NCI-H2029 (cell line): ENCODE measurements around the gene MPDZ.
A peak's percentile ranks its signal among the peaks of the same experiment; 100 is the strongest.

Experiments
- DNase-seq: peaks from one replicate; lab custom pipeline; 2025; lab: John Stamatoyannopoulos, UW

The MPDZ gene, protein sequence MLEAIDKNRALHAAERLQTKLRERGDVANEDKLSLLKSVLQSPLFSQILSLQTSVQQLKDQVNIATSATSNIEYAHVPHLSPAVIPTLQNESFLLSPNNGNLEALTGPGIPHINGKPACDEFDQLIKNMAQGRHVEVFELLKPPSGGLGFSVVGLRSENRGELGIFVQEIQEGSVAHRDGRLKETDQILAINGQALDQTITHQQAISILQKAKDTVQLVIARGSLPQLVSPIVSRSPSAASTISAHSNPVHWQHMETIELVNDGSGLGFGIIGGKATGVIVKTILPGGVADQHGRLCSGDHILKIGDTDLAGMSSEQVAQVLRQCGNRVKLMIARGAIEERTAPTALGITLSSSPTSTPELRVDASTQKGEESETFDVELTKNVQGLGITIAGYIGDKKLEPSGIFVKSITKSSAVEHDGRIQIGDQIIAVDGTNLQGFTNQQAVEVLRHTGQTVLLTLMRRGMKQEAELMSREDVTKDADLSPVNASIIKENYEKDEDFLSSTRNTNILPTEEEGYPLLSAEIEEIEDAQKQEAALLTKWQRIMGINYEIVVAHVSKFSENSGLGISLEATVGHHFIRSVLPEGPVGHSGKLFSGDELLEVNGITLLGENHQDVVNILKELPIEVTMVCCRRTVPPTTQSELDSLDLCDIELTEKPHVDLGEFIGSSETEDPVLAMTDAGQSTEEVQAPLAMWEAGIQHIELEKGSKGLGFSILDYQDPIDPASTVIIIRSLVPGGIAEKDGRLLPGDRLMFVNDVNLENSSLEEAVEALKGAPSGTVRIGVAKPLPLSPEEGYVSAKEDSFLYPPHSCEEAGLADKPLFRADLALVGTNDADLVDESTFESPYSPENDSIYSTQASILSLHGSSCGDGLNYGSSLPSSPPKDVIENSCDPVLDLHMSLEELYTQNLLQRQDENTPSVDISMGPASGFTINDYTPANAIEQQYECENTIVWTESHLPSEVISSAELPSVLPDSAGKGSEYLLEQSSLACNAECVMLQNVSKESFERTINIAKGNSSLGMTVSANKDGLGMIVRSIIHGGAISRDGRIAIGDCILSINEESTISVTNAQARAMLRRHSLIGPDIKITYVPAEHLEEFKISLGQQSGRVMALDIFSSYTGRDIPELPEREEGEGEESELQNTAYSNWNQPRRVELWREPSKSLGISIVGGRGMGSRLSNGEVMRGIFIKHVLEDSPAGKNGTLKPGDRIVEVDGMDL (N-terminal part only)

DNA sequence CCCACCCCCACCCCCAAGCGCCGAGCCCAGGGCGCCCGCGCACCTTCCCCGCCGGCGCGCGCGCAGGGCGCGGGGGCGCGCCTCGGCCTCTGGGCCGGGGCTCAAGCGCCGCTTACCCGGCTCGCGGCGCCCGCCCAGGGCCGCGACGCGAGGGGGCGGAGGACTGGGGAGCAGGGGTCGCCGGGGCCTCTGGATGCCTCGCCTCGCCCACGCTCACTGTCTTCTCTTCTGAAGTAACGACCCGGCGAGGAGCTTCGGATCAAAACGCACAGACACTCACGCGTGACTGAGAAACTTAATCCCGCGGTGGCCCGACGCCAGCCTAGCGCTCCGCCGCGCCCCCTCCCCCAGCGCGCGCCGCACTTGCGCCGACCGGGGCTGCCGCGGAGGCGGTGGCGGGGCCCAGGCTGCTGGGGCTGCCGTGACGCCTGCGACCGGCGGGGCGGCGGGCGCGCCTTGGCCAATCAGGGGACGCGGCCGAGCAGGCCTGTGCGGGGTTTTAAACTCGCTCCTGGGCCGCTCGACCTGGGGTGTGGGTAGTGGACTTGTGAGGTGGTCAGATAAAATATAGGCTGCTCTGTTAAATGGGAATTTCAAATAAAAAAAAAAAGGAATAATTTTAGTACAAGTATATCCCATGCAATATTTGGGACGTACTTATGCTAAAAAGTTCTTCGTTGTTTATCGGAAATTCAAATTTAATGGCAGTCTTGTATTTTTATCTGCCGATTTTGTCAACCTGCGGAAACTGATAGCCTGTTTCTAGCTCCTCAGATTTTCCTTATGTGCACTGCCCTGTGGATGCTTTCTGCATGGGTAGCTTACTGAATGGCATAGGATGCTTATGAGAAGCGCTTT is at the start of gene MPDZ:
MPDZ (minus strand) TSS at position 409 of the 858 bp plus-strand sequence. CDS start 29,377 bp downstream, outside the sequence.
- DNase-seq: peak; percentile 27

DNA sequence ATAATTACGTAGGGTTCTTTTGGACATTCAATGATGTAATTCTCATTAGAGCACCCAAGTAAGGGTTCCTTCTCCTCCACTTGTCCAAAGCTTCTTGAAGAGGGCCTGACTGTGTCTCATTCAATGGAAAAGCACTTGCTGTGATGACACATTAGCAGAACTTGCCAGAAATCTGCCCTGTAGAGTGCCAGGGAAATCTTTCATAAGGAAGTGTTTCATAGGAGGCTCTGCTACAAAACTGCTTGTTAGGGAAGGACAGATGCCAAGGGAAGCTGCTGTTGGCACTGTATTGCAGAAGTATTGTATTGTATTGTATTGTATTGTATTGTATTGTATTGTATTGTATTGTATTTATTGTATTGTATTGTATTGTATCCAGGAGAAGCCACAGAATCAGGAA is 45.5 kb upstream of the MPDZ start:
- DNase-seq: no peak

DNA sequence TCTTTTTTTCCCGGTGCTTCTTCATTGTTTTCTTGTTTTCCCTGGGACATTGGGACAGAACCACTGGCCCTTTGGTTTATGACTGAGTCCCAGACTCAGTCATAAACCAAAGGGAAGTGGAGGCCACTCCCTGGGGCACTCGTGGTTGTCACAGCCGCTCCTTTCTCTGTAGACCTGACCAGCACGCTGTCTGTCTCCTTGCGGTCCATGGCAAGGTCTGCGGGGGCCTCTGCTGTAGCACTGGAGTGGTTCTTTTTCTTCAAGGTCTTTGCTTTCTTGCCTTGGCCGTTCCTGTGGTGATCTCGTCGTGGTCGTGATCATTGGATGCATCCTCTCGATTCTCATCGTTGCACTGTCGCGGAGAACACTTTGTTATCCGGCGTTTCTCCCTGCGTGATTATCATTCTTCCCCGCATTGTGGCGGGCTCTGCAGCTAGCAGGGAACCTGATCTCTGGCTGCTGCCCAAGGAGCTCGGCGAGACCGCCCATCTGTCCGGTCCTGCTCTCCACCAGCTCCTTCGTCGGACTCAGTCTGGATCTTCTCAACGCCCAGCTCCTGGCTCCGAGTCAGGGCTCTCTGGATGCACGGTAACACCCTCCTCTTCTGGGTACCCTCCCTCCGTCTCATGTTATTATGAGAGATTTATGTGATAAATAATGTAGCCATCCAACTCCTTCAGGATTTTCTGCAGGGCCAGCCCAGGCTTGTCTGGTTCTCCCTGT is 43.5 kb upstream of the MPDZ start:
- DNase-seq: no peak

DNA sequence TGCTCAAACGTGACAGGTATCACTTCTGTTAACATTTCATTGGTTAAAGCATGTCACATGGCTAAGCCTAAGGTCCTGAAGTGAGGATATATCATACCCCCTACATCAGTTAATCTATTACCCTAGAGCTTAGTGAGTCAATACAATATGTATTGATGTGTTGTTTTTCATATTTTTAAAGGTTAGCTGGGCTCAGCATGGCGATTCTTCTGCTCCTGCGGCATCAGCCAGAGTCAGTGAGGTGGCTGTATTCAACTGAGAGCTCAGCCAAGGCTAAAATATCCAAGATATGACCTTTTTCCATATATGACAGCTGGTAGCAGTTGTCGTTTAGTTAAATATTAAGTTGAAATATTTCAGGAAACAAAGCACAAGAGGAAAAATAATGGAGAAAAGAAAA is 38.5 kb upstream of the MPDZ start:
- DNase-seq: no peak

DNA sequence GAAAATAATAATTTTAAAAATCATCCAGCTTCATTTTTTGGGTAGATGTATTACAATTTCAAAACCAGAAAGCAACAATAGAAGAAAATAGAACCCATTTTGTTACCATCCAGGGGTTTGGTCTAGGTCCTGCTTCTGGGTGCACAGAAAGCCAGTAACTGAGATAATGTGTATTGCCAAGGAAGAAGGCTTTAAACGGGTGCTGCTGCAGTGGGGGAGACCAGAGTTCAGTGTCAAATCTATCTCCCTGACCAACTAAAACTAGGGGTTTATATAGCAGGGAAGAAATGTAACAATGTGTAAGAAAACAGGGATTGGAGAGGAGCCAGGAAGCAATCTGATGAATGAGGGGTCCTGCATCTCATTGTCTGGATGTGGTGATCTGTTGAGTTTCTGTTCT is 17.5 kb upstream of the MPDZ start:
- no peak for DNase-seq

DNA sequence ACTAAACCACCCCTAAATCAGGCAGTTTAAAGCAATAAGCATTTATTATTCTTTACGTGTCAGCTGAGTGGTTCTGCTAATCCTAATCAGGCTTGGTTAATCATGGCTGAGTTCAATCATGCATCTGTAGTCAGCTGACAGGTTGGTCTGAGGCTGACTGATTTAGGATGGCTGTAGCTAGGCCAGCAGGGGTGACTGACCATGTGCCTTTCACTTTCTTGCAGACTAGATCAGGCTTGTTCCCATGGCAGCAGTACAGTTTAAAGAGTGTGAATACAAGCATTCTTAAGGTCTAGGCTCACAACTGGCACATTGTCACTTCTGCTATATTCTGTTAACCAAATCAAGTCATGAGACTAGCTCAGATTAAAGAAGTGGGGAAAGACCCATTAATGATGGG is 16.1 kb upstream of the MPDZ start:
- DNase-seq: no peak

DNA sequence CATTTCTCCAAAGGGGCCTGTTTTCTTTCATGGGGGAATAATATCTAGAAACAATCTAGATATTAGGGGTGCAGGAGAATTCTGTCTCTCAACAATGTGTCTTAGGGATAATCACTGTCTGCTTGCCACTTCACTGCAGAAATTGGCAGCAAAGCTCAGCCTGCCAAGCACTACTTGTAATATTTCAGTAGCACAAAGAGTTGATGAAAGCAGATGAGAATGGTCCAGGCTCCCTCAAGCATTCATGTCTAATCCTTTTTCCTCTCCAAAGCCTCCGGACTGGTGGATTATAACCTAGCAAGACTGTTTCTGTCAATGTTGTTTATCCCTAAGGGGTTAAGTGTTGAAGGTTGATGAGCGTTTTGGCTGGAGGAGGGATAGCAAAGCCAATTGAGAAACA is 13.3 kb upstream of the MPDZ start:
- no peak for DNase-seq

DNA sequence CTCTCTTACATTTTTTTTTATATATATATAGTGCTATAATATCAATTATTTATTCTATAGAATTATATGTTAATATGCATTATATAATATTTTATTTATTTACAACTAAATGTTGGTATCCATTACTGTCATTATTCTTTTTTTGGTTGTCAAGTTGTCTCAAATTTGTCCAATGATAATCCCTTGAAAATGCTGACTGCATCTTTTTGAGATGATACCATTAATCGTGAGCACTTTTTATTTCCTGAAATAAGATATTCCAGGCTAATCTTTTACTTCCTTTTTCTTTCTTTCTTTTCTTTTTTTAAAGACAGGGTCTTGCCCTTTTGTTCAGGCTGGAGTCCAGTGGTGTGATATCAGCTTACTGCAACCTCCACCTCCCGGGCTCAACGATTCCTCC is 12.7 kb upstream of the MPDZ start:
- DNase-seq: no peak

DNA sequence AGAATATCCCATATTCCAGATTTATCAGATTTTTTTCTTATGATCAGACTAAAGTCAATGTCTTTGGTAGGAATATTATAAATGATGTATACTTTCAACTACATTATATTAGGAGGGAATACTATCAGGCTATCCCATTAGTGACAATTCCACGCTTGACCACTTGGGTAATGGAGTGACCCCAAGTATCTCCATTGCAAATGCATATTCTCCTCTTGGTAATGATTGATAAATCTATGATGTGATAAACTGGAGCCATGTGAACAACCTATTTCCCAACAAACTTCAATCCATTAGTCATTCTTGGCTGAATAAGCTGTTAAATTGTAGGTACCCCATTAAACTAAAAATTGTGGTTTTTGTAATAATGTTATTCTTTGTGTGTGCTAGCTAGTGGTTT is 12.2 kb upstream of the MPDZ start:
- DNase-seq: no peak

DNA sequence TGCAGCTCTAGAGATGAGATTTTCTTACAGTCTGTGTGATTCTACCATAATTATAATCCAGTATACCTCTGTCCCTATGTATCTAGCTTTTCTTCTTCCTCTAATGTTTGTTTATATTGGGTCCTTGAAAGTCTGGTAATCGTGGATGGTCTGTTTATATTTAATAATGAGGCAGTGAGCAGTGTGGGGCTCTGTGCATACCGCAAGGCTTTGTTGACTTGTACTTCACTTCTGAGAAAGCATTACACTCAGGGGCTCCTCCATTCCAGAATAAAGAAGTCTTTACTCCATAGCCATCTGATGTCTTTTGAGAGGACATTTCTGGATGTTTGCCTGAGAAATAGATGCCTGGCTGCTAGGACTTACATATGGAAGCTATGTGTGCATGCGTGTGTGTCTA is 4.5 kb upstream of the MPDZ start:
- DNase-seq: no peak

DNA sequence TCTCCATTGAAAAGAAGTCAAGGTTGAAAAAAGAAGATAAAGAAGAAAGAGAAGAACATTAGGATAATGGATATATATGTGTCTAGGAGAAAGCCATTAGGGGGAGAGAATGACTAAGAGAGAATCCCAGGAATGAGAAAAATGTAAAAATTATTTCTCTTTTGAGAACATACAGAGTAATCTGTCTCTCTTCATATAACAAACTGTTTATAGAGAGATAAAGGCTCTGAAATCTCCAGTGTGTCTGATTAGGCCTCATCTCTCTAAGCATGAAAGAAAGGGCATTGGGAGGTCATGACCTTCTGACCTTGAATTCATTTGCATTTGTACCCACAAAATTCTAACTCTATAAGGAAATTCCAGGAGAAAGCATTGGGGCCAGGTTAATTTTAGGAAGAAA is 3.5 kb upstream of the MPDZ start:
- DNase-seq: no peak

DNA sequence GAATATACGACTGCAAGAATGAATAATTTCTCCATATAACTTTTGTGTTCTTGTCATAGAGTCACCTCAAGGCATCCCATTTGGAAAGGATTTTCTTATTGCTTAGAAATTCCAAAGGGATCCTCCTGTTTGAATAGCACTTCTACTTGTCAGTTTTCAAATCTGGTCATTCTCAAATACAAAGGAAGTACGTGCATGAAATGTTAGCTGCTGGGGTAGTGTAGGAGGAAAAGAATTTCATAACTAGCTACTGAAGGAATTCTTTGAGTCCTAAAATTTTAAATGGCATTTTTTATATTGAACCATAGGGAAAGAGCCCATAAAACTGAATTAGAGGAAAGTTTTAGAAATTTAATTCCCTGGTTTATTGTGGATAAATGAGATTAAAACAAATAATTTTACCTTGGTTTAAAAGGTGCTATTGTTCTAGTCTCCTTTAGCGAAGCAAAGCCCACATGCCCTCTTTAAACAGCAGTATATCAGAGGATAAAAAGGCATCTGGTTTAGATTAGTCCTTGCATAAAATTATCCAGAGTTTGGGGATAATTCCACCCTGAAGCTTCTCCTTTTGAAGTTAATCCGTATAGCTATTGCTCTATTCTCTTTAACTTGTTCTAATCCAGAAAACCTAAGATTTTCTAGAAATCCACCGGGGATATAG is 2.0 kb upstream of the MPDZ start:
- DNase-seq: no peak

DNA sequence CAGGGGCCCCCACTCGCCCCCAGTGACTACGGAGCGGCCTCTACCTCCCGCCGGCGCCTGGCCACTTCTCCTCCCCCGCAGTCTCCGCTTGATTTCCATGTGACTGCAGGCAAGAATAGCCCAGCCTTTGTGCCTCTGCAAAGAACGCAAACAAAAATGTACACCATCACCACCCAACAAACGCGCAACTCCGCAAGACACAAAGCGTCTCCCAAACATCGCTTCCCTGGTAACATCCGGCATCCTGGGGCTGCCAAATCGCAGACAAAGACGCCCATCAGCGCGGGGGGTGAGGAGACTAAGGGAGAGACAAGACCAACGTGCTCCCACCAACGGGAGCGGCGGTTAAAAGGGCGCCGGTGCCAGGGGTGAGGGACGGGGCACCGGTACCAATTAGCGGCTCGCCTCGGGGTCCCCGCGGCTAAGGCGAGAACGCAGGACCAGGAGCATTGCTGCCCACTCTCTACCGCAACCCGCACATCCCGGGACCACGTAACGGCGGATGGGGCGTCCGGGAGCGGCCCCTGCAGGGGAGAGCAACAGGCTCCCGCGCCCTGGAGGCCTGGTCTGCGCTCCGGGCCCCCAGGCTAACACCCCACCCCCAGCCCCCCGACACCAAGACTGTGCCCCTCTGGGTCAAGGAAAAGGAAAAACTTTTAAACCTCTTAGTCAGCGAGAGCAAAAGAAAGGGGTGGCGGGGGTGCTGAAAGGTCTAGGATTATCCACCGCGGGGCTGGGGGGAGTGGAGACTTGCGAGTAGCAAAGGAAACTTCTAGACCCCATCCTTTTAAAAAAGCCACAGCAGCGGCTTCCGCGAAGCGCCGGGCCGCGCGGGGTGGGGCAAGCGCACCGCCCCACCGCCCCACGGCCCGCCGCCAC is 885 bp downstream of the MPDZ start:
- DNase-seq: peak; percentile 9

DNA sequence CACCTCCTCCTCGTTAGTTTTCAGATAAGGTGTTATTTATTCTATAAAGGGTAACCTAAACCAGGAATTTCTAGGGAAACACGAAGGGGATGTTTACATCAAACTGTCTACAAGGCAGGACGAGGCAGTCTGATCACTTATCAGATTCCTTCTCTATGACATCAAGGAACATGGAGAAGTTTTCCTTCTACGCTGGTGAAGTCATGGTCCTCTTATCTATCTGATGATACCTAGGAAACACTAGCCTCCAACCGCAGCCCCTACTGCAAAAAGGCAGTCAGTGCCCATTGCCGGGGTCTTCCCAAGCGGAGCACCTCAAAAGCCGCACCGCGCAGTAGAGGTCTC is 1.5 kb downstream of the MPDZ start:
- no peak for DNase-seq

DNA sequence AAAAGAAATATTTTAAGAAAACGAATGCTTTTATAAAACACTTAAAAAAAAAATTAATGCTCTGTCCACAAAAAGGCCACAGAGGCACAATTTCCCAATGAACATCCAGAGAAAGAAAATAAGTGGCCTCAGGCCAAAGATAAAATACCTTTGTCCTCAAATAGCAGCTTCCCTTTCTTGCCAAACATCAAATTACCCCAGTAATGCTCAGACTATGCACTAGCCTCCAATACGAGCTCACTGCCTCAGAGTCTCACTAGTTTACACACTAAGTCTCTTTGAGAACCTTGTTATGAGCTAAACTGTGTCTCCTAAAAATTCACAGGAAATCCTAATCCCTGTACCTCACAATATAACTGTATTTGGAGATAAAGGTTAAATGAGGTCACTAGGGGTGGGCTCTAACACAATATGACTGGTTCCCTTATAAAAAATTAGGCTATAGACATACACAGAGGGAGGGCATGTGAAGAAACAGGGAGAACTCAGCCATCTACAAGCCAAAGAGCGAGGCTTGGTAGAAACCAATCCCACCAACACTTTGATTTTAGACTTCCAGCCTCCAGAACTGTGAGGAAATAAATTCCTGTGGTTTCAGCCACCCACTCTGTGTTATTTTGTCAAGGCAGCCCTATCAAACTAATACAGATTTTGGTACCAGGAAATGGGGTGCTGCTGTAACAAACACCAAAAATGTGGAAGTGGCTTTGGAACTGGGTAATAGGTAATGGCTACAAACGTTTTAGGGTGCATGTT is 4.4 kb downstream of the MPDZ start:
- no peak for DNase-seq

DNA sequence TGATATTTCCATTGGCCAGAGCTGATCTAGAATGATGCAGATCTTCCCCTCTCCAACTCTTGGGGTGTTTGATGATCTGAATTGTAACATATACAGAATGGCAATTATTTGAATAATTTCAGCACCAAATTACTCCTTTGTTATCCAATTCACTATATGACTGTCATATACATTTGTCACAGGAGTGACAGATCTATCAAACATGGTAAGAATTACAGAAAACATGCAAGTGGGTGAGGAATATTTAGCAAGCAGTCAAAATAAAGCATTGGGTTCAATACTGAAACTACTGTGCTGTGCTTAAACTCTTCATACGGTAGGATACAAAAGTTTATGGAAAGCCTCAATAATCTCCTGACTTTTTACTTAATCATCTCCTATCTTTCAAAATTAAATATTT is 8.8 kb downstream of the MPDZ start:
- no peak for DNase-seq

DNA sequence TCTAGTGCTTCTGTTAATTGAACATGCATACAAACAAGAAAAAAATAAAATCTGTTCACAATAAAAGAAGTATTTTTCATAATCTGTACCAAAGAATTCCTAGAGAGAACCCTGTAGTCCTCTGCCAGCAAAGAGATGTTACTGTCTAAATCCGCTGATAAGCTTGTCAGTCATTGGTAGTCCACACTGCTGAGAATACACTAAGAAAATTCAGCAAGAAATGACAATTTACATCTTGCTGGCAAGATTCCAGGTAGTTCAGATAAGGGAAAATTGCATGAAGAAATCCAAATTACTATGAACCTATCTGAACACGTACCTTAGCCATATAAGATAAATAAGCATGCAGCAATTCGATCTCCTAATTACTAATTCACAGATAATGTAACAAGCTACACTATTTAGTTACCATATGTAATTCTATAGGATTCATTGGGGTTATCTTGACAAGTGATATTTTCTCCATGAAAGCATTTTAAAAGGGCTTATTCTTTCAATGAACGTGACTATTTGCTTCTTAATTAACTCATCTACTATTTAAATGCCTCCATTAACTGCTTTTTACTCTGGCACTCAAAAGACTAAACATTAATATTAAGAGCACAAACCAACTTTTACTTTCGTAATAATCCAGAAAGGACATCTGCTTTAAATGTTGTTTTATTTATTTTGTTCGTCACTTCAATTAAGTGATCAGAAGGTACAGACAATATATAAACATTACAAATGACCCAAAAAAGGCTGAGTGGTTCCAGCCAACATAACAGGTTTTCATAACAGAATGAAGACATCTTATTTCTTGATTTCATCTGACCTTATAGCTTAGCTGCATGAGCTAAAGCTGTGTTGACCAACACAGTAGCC is 9.7 kb downstream of the MPDZ start:
- DNase-seq: no peak

DNA sequence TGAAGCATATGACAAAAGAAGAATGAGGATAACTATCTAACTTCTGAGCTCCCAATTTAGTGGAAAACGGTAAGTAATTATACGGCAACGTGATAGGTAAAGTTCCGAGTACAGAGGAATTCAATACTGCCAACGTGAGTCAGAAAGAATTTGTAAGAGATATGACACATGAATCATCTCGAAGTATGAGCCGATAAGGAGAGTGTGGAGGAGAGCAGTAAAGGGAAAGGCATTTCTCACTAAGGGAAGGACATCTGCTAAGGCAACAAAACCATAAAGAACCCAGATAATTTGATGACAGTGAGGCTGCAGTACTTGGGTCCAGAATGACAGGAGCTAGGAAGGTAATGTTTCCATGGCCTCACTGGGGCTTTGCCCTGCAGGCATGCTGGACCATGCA is 11.0 kb downstream of the MPDZ start:
- DNase-seq: no peak
